Embryonic facial prominence (tissue), 1 donor: ENCODE data around the gene FRK.
"Not testable (repeated sequence)": the region's sequence is repeated elsewhere in the genome, so short reads cannot be mapped to it uniquely, and the experiment has no call there.

Source experiments
- DNase-seq: peaks from one replicate; pipeline ENCODE4 v3.0.0-alpha.2; 2016; ENCODE audit errors: extremely low spot score

The FRK gene

GRCh38 chr6:116060572-116061283, at the start of gene FRK:
Gene FRK, minus strand, starts transcription at chr6:116060891. Its CDS starts 580 bp downstream, at chr6:116060311.
- no peak for DNase-seq

GRCh38 chr6:116108836-116109235, 48.1 kb upstream of the FRK start:
- DNase-seq = no peak

- no peak for DNase-seq
Observed at GRCh38 chr6:116106146-116106545, 45.5 kb upstream of the FRK start.

- no peak for DNase-seq
Observed at GRCh38 chr6:116105247-116105646, 44.6 kb upstream of the FRK start.

- DNase-seq = no peak
Observed at GRCh38 chr6:116104636-116105035, 43.9 kb upstream of the FRK start.

- DNase-seq = no peak
Observed at GRCh38 chr6:116102873-116103272, 42.2 kb upstream of the FRK start.

GRCh38 chr6:116101790-116102189, 41.1 kb upstream of the FRK start:
- no peak for DNase-seq

- peak; percentile 90 for DNase-seq
Observed at GRCh38 chr6:116101302-116101718, 40.6 kb upstream of the FRK start.

- DNase-seq = peak; percentile 47
Observed at GRCh38 chr6:116100419-116101301, 40.0 kb upstream of the FRK start, which contains the start of gene NT5DC1. Gene NT5DC1, plus strand, starts transcription at chr6:116100853. Its CDS starts 78 bp downstream, at chr6:116100931.

GRCh38 chr6:116099036-116099435, 38.3 kb upstream of the FRK start:
- no peak for DNase-seq

GRCh38 chr6:116096979-116097816, 36.5 kb upstream of the FRK start:
- DNase-seq = peak; percentile 28

- not testable (repeated sequence) for DNase-seq
Observed at GRCh38 chr6:116096048-116096759, 35.5 kb upstream of the FRK start.

GRCh38 chr6:116094041-116094440, 33.4 kb upstream of the FRK start:
- no peak for DNase-seq

GRCh38 chr6:116090251-116090650, 29.6 kb upstream of the FRK start:
- DNase-seq = no peak

GRCh38 chr6:116088946-116089345, 28.3 kb upstream of the FRK start:
- DNase-seq = no peak

GRCh38 chr6:116087437-116088027, 26.8 kb upstream of the FRK start:
- DNase-seq = no peak

GRCh38 chr6:116084284-116084683, 23.6 kb upstream of the FRK start:
- DNase-seq = no peak

- no peak for DNase-seq
Observed at GRCh38 chr6:116083052-116083451, 22.4 kb upstream of the FRK start.

- DNase-seq = no peak
Observed at GRCh38 chr6:116078945-116079344, 18.3 kb upstream of the FRK start.

- no peak for DNase-seq
Observed at GRCh38 chr6:116078522-116078921, 17.8 kb upstream of the FRK start.
